A673 (cell line): ENCODE results near the gene FGF14. TPM values are rescaled to one million over a fixed set of nuclear protein-coding genes. Genes with fewer than 3 reads are reported as not detected.

Experiments used
- BruUV-seq: library from RNA; stranded (reverse); fragments of 400-500 nt; replicated peaks from 2 replicates; lab custom pipeline; 2021; lab: Mats Ljungman, UMichigan
- CTCF ChIA-PET: fragments of 300-600 bp; sonication (Branson Sonifier 250); formaldehyde crosslinking; loops from one replicate; lab custom pipeline; 2022; ENCODE audit warnings: antibody characterized with exemption; lab: Charles Lee
- POLR2A ChIA-PET: fragments of 300-600 bp; sonication (Branson Sonifier 250); formaldehyde crosslinking; loops from one replicate; lab custom pipeline; 2022; ENCODE audit warnings: antibody characterized with exemption; ENCODE audit not compliant: low non-redundant PET; lab: Charles Lee
- DNase-seq: peaks from one replicate; pipeline ENCODE4 v3.0.0-alpha.2; 2015; ENCODE audit warnings: low spot score
- H3K27ac ChIP-seq: fragments of 200-600 bp; sonication (generic); 2 replicates; pipeline ENCODE4 v1.5.1; 2016; ENCODE audit warnings: mixed run types, low read depth, mild to moderate bottlenecking, mixed read lengths, antibody characterized with exemption, low read length; ENCODE audit not compliant: poor library complexity, severe bottlenecking
- H3K27me3 ChIP-seq: fragments of 200-600 bp; sonication (generic); replicated peaks from 2 replicates; pipeline ENCODE4 v1.6.1; 2017; ENCODE audit warnings: mixed run types, low read depth, mild to moderate bottlenecking, mixed read lengths, antibody characterized with exemption, low read length; ENCODE audit not compliant: insufficient read depth, poor library complexity
- H3K36me3 ChIP-seq: fragments of 200-600 bp; sonication (generic); 2 replicates; pipeline ENCODE4 v1.6.1; 2016; ENCODE audit warnings: mixed run types, mild to moderate bottlenecking, mixed read lengths, antibody characterized with exemption, low read length; ENCODE audit not compliant: insufficient read depth, poor library complexity, severe bottlenecking
- H3K4me1 ChIP-seq: fragments of 200-600 bp; sonication (generic); 2 replicates; pipeline ENCODE4 v1.6.1; 2017; ENCODE audit warnings: mixed run types, mild to moderate bottlenecking, mixed read lengths, antibody characterized with exemption, low read length; ENCODE audit not compliant: insufficient read depth, poor library complexity, severe bottlenecking
- H3K4me3 ChIP-seq: fragments of 200-600 bp; sonication (generic); 2 replicates; pipeline ENCODE4 v1.5.1; 2016; ENCODE audit warnings: low read depth, mixed run types, mild to moderate bottlenecking, mixed read lengths, low read length; ENCODE audit not compliant: poor library complexity, severe bottlenecking
- H3K9me3 ChIP-seq: fragments of 200-600 bp; sonication (generic); 2 replicates; pipeline ENCODE4 v1.6.1; 2016; ENCODE audit warnings: mixed run types, low read depth, mild to moderate bottlenecking, mixed read lengths, antibody characterized with exemption, low read length; ENCODE audit not compliant: poor library complexity, severe bottlenecking
- EZH2 ChIP-seq: fragments of 200-600 bp; sonication (generic); IDR thresholded peaks from 2 replicates; pipeline ENCODE4 v1.6.1; 2017; ENCODE audit warnings: borderline replicate concordance, low read depth, mild to moderate bottlenecking, mixed read lengths, antibody characterized with exemption, low read length; ENCODE audit not compliant: poor library complexity, severe bottlenecking
- intact Hi-C: fragments of 100-400 bp; cut with micrococcal nuclease; formaldehyde crosslinking; loops from one replicate; pipeline ENCODE4 v1.10.0; 2022; ENCODE audit not compliant: unreplicated experiment
- total RNA-seq: library from RNA; stranded (reverse); gene quantifications from 2 replicates; pipeline ENCODE4 v1.2.3, GENCODE V29; 2021
- TF ChIP-seq, protein P1 (sequence below): fragments of 300-800, 200-600 bp; sonication (generic); conservative IDR thresholded peaks from 2 replicates; pipeline ENCODE4 v1.5.1; 2017; ENCODE audit warnings: low read depth, mild to moderate bottlenecking, antibody characterized with exemption, low read length, moderate library complexity, mixed read lengths

The FGF14 gene
- total RNA-seq, 1 experiment from 2014 or later: 19.7 TPM

DNA sequence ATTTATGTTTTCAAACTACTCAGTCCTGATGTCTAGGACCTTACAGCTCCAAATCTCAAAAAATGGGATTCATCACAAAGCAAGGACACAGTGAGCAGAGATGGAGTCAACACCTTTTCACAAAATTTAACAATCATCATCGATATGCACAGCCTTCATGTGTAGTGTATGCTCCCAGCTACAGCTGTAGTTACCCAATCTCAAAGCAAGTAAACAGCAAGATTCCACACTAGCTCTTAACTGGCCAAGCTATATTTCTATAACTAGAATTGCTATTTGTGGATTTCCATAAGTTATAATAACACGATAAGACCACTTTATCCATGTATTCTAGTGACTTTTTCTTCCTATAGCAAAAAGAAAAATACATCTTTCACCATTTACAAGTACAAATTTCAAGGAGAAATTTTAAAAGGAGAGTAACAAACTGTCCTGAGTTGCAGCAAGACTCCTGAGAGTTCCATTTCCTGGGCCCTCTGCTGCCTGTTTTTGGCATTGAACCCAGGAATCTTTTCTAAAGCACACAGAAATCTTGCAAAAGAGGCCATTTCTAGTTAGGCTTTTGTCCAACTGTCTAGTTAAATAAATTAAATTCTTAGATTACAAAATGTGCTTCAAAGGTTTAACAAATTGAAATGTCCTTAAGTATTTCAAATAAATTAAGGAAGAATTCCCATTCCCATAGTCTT, 460.6 kb downstream of the FGF14 start:
- ChIA-PET POLR2A (no interaction called here), CTCF (interaction anchor here (0.6 to 1.2 kb wide), 5 partner anchors 150 to 796 kb away, joined by 3 to 11 read pairs (median 5); no protein-coding TSS in a partner anchor)
- Histone ChIP-seq H3K36me3 (no peaks in the 10 kb centered on the region), H3K4me3 (no peak overlapping the region), H3K27me3 (no peaks in the 10 kb centered on the region), H3K27ac (no peak overlapping the region), H3K4me1 (peaks cover 13% of the 10 kb centered on the region), H3K9me3 (no peaks in the 10 kb centered on the region)
- BruUV-seq: no TSS peak
- TF ChIP-seq, protein P1, sequence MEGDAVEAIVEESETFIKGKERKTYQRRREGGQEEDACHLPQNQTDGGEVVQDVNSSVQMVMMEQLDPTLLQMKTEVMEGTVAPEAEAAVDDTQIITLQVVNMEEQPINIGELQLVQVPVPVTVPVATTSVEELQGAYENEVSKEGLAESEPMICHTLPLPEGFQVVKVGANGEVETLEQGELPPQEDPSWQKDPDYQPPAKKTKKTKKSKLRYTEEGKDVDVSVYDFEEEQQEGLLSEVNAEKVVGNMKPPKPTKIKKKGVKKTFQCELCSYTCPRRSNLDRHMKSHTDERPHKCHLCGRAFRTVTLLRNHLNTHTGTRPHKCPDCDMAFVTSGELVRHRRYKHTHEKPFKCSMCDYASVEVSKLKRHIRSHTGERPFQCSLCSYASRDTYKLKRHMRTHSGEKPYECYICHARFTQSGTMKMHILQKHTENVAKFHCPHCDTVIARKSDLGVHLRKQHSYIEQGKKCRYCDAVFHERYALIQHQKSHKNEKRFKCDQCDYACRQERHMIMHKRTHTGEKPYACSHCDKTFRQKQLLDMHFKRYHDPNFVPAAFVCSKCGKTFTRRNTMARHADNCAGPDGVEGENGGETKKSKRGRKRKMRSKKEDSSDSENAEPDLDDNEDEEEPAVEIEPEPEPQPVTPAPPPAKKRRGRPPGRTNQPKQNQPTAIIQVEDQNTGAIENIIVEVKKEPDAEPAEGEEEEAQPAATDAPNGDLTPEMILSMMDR: peak; percentile 55
- TF ChIP-seq EZH2: no peak
- peak; percentile 69 for DNase-seq
- intact Hi-C loops: loop anchor here (2.0 to 10.0 kb wide), 5 partner anchors 144 to 790 kb away; no protein-coding TSS in a partner anchor

DNA sequence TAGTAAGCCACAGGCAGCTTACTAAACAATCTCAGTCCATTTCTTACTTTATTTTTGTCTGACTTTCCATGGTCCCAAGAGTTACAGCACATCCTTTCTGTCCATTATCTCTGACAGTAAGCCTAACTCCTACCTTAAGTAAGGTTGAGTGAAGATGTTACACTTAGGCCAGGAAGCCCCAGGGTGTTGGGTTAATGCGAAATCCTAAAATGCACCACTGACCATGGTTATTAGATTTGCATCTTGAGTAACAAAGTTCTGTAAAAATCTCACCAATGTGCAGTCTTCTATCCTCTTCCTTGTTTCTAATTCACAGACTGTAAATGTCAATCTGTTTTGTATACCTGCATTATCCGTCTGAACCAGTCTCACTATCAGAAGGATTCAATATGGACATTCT, 462.5 kb downstream of the FGF14 start:
- DNase-seq: no peak
- no TSS peak for BruUV-seq
- intact Hi-C loops: no loop called here
- no peaks in the 10 kb centered on the region for H3K27me3 ChIP-seq
- no peaks in the 10 kb centered on the region for H3K36me3 ChIP-seq
- no peak overlapping the region for H3K27ac ChIP-seq
- peaks cover 13% of the 10 kb centered on the region for H3K4me1 ChIP-seq
- TF ChIP-seq EZH2: no peak
- TF ChIP-seq, protein P1: no peak
- ChIA-PET CTCF (no interaction called here), POLR2A (interaction anchor here (0.7 kb wide), 1 partner anchor 642 kb away, joined by 3 read pairs; no protein-coding TSS in a partner anchor)
- H3K4me3 ChIP-seq: no peak overlapping the region
- no peaks in the 10 kb centered on the region for H3K9me3 ChIP-seq

DNA sequence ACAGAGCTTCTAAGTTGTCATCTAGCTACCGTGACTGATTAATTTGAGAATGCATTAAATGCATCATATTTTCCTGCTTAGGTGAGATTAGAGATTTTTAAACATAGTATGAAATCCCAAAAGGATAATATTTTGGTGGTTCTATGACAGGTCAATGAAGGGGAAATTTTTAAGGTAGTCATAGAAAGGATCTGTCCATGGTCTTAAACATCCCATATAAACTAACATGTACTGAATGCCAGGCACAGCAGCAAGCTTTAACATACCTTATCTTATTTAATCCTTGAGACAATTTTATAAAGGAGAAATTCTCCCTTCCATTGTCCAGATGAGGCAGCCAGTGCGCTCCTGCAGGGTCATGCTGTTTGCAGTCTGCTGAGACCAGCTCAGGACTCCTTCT, 466.0 kb downstream of the FGF14 start:
- H3K27me3 ChIP-seq: no peaks in the 10 kb centered on the region
- H3K36me3 ChIP-seq: no peaks in the 10 kb centered on the region
- ChIA-PET POLR2A (no interaction called here), CTCF (no interaction called here)
- TF ChIP-seq, protein P1: no peak
- TF ChIP-seq EZH2: no peak
- no peak overlapping the region for H3K27ac ChIP-seq
- no peaks in the 10 kb centered on the region for H3K9me3 ChIP-seq
- intact Hi-C loops: no loop called here
- no TSS peak for BruUV-seq
- DNase-seq: no peak
- H3K4me1 ChIP-seq: no peaks in the 10 kb centered on the region
- no peak overlapping the region for H3K4me3 ChIP-seq
